ENCODE data around the gene ARHGAP18.

- no peak for TF ChIP-seq EZH2 (IDR thresholded peaks at IDR 0.05; ENCODE audit: insufficient read depth, poor library complexity, severe bottlenecking)
- TF ChIP-seq EZH2phosphoT487 (IDR thresholded peaks at IDR 0.05; ENCODE audit: insufficient read depth, low read depth), result no peak
Measured at GRCh38 chr6:129736105-129736504, 26.1 kb upstream of the ARHGAP18 start.
